Vagina (tissue), 2 donors: ENCODE data around the gene LPGAT1. TPM values are rescaled to one million over a fixed set of nuclear protein-coding genes. Genes with fewer than 3 reads are reported as not detected.

Experiments used
- DNase-seq, 2 donors: peaks; one replicate each; pipeline ENCODE4 v3.0.0-alpha.2; 2017; ENCODE audit errors: extremely low spot score in 2 of 2
- H3K27ac ChIP-seq: fragments of 200-600 bp; sonication (generic); one replicate; pipeline ENCODE4 v1.5.1; 2019
- H3K27me3 ChIP-seq: fragments of 200-600 bp; sonication (generic); one replicate; pipeline ENCODE4 v1.5.1; 2019
- H3K36me3 ChIP-seq, 2 donors: fragments of 200-600 bp; sonication (generic); one replicate each; pipeline ENCODE4 v1.5.1; 2017 to 2019
- H3K4me1 ChIP-seq: fragments of 200-600 bp; sonication (generic); one replicate; pipeline ENCODE4 v1.5.1; 2019
- H3K4me3 ChIP-seq, 2 donors: fragments of 200-600 bp; sonication (generic); 1 replicate in 1 of 2; 2 replicates in 1 of 2; pipeline ENCODE4 v1.5.1; 2016 to 2019
- H3K9me3 ChIP-seq: fragments of 200-600 bp; sonication (generic); one replicate; pipeline ENCODE4 v1.5.1; 2019
- POLR2A ChIP-seq, 2 donors: fragments of 450-650 bp; IDR thresholded peaks; one replicate each; pipeline ENCODE4 v1.6.1; 2017; ENCODE audit warnings: antibody characterized with exemption in 2 of 2, mild to moderate bottlenecking in 2 of 2, moderate library complexity in 2 of 2
- POLR2AphosphoS5 ChIP-seq, 2 donors: sonication (generic); formaldehyde crosslinking; IDR thresholded peaks; one replicate each; pipeline ENCODE4 v1.9.0; 2017; ENCODE audit warnings: antibody characterized with exemption in 2 of 2, mild to moderate bottlenecking in 2 of 2, low read depth in 1 of 2; ENCODE audit not compliant: insufficient read depth in 1 of 2
- intact Hi-C: fragments of 100-400 bp; cut with DNase I; formaldehyde crosslinking; loops from one replicate; pipeline ENCODE4 v1.15.1; 2023
- total RNA-seq: library from RNA; depleted of rRNA; stranded (reverse); fragments of >200 nt; gene quantifications from one replicate; pipeline ENCODE4 v1.2.3, GENCODE V29; 2016
- TF ChIP-seq, protein P1 (sequence below), 3 experiments: fragments of 450-650 bp in 2 of 3; fragments of 200-600 bp in 1 of 3; sonication (generic) in 1 of 3; IDR thresholded peaks; one replicate each; pipeline ENCODE4 v1.5.1; 2017 to 2019; ENCODE audit warnings: antibody characterized with exemption in 3 of 3, mild to moderate bottlenecking in 2 of 3, moderate library complexity in 2 of 3

The LPGAT1 gene, protein sequence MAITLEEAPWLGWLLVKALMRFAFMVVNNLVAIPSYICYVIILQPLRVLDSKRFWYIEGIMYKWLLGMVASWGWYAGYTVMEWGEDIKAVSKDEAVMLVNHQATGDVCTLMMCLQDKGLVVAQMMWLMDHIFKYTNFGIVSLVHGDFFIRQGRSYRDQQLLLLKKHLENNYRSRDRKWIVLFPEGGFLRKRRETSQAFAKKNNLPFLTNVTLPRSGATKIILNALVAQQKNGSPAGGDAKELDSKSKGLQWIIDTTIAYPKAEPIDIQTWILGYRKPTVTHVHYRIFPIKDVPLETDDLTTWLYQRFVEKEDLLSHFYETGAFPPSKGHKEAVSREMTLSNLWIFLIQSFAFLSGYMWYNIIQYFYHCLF
- total RNA-seq = 63.8 TPM

DNA sequence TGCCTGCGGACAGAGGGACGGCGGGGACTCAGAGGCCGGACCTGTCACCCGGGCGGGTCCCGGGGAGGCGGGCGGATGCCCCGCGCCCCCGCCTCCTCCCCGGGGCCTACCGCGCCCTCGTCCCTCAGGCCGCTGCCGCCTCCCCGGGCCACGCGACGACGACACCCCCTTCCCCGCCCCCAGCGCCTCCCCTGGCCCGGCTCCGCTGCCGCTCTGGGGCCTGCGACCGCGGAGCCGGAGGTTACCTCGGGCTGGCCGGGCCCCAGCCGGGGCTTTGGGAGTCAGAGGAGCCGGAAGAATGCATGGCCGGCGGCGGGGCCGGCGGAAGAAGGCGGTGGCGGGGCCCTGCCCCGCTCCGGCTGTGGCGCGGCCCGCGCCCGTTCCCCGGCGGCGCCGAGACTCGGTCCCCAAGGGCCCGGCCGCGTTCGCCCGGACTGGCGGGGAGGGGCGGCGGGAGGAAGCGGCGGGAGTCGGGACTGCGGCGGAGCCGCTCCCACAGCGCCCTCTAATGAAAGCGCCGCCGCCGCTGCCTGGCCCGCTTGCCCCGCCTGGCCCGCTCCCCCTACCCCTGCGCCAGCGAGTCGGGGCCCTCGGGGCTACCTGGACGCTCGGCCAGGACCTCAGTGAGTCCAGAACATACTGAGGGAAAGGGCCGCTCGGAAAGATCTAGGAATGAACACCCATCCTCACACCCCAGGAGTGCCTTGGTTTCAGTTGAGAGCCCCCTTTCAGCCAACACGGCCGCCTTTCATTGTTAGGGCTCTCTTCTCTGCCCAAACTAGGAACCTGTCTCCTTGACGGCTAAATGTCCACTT lies at the start of gene LPGAT1:
Gene LPGAT1 (minus strand): TSS at position 436 of the 815 bp plus-strand sequence. CDS start 1,467 bp downstream, outside the sequence.
- no peak for DNase-seq
- Histone ChIP-seq H3K36me3 (no peaks in the 10 kb centered on the region), H3K4me3 (peak within 1 kb of the TSS; percentile 50 to 72), H3K9me3 (no peaks in the 10 kb centered on the region), H3K4me1 (peaks cover 27% of the 10 kb centered on the region), H3K27ac (peak within 1 kb of the TSS; percentile 88), H3K27me3 (no peaks in the 10 kb centered on the region)
- intact Hi-C loops = no loop called here
- TF ChIP-seq POLR2AphosphoS5 (IDR thresholded peaks at IDR 0.05; ENCODE audit: insufficient read depth in 1 of 2, low read depth in 1 of 2) = peak in 1 of 2 donors; percentile 41
- TF ChIP-seq, protein P1, sequence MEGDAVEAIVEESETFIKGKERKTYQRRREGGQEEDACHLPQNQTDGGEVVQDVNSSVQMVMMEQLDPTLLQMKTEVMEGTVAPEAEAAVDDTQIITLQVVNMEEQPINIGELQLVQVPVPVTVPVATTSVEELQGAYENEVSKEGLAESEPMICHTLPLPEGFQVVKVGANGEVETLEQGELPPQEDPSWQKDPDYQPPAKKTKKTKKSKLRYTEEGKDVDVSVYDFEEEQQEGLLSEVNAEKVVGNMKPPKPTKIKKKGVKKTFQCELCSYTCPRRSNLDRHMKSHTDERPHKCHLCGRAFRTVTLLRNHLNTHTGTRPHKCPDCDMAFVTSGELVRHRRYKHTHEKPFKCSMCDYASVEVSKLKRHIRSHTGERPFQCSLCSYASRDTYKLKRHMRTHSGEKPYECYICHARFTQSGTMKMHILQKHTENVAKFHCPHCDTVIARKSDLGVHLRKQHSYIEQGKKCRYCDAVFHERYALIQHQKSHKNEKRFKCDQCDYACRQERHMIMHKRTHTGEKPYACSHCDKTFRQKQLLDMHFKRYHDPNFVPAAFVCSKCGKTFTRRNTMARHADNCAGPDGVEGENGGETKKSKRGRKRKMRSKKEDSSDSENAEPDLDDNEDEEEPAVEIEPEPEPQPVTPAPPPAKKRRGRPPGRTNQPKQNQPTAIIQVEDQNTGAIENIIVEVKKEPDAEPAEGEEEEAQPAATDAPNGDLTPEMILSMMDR (IDR thresholded peaks at IDR 0.05) = peak in 2 of 3 experiments; percentile 41 to 65
- TF ChIP-seq POLR2A (IDR thresholded peaks at IDR 0.05) = no peak

DNA sequence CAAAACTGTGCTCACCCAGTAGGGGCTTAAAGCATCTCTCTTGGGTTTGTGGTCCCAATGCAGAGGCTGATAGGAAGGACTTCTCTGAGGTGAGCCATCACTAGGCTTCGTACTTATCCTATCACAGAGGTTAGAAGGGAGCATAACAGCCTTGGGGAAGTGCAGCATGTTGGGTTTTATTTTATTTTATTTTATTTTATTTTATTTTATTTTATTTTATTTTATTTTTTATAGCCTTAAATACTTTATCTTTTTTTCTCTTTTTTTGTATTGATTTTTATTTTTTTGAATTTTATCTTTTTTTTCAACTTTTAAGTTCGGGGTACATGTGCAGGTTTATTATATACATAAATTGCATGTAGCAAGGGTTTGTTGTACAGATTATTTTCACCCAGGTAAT lies 48.9 kb upstream of the LPGAT1 start:
- no peaks in the 10 kb centered on the region for H3K9me3 ChIP-seq
- intact Hi-C loops = no loop called here
- no peaks in the 10 kb centered on the region for H3K4me1 ChIP-seq
- H3K27ac ChIP-seq = no peak overlapping the region
- no peaks in the 10 kb centered on the region for H3K36me3 ChIP-seq
- no peak overlapping the region for H3K4me3 ChIP-seq
- TF ChIP-seq POLR2AphosphoS5 (IDR thresholded peaks at IDR 0.05; ENCODE audit: insufficient read depth in 1 of 2, low read depth in 1 of 2) (no peak), POLR2A (IDR thresholded peaks at IDR 0.05) (no peak)
- TF ChIP-seq, protein P1 (IDR thresholded peaks at IDR 0.05) = no peak
- H3K27me3 ChIP-seq = no peaks in the 10 kb centered on the region
- no peak for DNase-seq

DNA sequence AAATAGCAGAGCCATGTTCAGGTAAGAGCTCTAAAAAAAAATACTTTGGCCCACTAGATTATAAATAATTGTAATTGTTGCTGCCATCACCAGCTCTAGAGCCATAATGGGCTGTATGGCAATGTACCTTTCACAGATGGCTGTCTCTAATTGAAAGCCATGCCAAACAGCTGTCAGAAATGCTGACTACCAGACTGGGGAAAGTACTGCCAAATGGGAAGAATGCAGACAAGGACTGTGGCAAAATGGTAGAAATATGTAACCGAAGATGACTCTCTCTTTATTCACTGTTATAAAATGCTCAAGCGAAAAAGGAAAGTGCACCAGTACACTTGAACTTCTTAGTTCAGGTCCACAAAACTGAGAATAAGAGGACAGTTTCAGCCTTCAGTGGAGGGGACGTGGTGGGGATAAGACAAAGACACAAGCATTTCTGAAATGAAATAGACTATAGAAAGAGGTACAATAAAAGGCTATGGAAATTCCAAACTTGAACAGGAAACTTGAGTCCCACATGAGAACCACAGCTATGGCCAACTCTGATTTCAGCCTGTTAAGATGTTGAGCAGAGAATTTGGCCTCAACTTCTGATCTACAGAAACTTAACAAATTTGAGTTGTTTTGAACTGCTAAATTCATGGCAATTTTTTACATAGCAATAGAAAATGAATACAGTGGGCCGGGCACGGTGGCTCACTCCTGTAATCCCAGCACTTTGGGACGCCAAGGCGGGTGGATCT lies 46.5 kb upstream of the LPGAT1 start:
- intact Hi-C loops = no loop called here
- no peak for DNase-seq
- Histone ChIP-seq H3K9me3 (no peaks in the 10 kb centered on the region), H3K4me1 (no peaks in the 10 kb centered on the region), H3K36me3 (no peaks in the 10 kb centered on the region), H3K4me3 (no peak overlapping the region), H3K27ac (no peak overlapping the region), H3K27me3 (no peaks in the 10 kb centered on the region)
- TF ChIP-seq, protein P1 (IDR thresholded peaks at IDR 0.05) = no peak
- TF ChIP-seq POLR2AphosphoS5 (IDR thresholded peaks at IDR 0.05; ENCODE audit: insufficient read depth in 1 of 2, low read depth in 1 of 2) (no peak), POLR2A (IDR thresholded peaks at IDR 0.05) (no peak)

DNA sequence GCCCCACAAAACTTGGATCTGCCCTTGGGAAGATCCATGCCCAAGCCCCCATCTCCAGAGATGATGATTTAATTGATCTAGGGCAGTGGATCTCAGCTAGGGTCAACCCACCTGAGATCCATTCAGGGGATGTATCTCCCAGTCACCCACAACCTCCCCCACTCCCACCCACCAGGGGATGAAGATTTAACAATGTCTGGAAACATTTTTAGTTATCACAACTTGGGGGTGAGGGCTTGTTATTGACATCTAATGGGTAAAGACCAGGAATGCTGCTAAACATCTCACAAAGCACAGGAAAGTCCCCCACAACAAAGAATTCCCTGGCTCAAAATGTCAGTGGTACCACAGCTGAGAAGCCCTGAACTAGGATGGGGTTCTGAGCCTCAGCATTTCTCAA lies 45.0 kb upstream of the LPGAT1 start:
- intact Hi-C loops = no loop called here
- H3K4me3 ChIP-seq = no peak overlapping the region
- TF ChIP-seq, protein P1 (IDR thresholded peaks at IDR 0.05) = no peak
- TF ChIP-seq POLR2A (IDR thresholded peaks at IDR 0.05) (no peak), POLR2AphosphoS5 (IDR thresholded peaks at IDR 0.05; ENCODE audit: insufficient read depth in 1 of 2, low read depth in 1 of 2) (no peak)
- H3K36me3 ChIP-seq = no peaks in the 10 kb centered on the region
- no peak for DNase-seq
- H3K9me3 ChIP-seq = no peaks in the 10 kb centered on the region
- no peak overlapping the region for H3K27ac ChIP-seq
- H3K27me3 ChIP-seq = no peaks in the 10 kb centered on the region
- H3K4me1 ChIP-seq = no peaks in the 10 kb centered on the region
